GM18498 (cell line): Measurements from ENCODE around the gene HMGA1.

Experiments
- ATAC-seq: cut with Tn5 transposase; IDR thresholded peaks from one replicate; pipeline ENCODE4 v1.9.1; 2021; ENCODE audit warnings: mild to moderate bottlenecking, moderate library complexity; ENCODE audit not compliant: unreplicated experiment

HMGA1 gene, protein sequence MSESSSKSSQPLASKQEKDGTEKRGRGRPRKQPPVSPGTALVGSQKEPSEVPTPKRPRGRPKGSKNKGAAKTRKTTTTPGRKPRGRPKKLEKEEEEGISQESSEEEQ

DNA sequence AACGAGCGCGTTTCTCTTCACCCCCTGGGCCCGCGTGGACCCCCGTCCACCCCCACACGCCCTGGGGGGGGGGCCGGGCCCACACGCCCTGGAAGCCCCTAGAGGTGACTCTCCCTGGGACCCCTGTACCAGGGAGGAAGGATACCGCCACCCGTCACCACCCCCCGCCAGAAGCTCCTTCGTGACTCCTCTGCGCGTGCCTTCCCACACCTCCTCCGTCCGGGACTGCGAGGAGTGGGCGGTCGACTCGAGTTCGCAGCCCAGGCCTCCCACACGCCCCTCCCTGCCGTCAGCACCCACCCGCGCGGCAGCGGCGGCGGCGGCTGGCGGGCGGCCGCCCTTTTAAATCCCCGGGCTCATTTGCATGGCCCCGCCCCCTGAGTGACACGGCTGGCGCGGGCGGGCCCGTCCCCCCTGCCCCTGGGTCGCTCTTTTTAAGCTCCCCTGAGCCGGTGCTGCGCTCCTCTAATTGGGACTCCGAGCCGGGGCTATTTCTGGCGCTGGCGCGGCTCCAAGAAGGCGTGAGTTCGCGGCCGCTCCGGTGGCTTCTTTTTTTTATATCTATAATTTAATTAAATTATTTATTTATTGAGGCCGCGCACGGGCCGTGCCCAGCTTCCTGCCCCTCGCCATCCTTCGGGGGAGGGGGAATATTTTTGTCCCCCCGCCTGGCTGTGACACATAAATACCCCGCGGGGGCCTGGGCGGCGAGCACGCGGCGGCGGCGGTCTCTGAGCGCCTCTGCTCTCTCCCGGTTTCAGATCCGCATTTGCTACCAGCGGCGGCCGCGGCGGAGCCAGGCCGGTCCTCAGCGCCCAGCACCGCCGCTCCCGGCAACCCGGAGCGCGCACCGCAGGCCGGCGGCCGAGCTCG, at the start of gene HMGA1:
TSS of gene HMGA1 (plus strand) at position 431 of the 873 bp plus-strand sequence. CDS start 3,908 bp downstream, outside the sequence.
- ATAC-seq, result peak; percentile 68

DNA sequence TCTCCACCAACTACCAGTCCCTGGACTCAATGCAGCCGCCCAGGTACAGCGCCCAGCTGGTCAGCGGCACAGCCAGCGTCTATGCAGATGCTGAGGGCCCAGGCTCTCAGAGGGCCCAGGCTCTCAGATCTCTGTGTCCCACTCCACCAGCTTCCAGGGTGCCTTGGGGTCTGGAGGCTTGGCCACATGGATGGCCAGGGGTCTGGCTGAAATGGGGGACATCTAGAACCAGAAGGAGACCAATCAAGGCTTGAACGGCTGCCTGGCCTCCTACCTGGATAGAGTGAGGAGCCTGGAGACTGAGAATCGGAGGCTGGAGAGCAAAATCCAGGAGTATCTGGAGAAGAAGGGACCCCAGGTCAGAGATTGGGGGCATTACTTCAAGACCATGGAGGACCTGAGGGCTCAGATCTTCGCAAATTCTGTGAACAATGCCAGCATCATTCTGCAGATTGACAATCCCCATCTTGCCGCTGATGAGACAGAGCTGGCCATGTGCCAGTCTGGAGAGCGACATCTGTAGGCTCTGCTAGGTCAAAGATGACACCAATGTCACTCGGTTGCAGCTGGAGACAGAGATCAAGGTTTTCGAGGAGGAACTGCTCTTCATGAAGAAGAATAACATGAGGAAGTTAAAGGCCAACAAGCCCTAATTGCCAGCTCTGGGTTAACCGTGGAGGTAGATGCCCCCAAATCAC, 46.7 kb upstream of the HMGA1 start:
- no peak for ATAC-seq

GRCh38 chr6:34190504-34191122, 46.1 kb upstream of the HMGA1 start:
- ATAC-seq, result no peak

GRCh38 chr6:34194772-34195171, 41.9 kb upstream of the HMGA1 start:
- no peak for ATAC-seq

GRCh38 chr6:34195726-34196115, 41.0 kb upstream of the HMGA1 start:
- no peak for ATAC-seq

GRCh38 chr6:34196116-34196832, 40.4 kb upstream of the HMGA1 start:
- ATAC-seq, result peak; percentile 76

DNA sequence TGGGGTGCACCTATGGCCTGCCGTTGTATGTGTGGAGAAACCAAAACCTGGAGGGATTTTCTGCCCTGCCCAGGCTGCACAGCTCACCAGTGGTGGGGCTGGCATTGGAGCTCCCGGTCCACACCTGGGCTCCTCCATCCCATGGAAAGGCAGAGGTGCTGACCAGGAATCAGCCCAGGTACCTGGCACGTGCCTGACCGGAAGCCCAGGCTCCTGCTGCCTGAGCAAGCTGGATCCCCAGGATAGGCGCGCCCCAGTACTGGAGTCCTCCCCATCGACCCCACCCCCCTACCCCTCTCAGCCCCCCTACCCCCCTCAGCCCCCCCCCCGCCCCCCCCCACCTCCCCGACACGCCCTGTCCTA, 39.9 kb upstream of the HMGA1 start:
- ATAC-seq, result no peak

DNA sequence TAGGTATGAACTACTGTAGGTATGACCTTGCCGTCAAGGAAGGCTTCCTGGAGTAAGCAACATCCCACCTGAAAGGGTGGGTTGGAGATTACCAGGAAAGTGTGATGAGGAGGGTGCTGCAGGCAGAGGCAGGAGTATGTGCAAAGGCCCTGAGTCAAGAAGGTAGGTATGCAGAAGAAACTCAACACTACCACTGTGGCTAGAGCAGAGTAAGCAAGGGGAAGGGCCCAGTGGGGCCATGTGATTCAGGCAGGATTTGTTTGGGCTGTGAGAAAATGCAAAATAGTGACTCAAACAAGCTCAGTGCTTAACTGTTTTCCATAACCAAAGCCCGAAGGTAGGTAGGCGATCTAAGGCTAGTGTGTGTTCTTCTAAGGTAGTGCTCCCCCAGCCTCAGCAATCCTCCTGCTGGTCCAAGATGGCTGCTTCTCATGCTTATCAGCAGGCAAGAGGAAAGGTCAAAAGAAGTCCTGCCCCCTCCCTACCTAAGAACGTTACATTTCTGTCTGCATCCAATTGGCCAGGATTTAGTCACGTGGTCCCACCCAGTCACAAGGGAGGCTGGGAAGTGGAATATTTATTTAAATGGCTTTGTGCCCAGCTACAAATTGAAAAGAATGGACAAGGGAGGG, 36.2 kb upstream of the HMGA1 start:
- no peak for ATAC-seq

DNA sequence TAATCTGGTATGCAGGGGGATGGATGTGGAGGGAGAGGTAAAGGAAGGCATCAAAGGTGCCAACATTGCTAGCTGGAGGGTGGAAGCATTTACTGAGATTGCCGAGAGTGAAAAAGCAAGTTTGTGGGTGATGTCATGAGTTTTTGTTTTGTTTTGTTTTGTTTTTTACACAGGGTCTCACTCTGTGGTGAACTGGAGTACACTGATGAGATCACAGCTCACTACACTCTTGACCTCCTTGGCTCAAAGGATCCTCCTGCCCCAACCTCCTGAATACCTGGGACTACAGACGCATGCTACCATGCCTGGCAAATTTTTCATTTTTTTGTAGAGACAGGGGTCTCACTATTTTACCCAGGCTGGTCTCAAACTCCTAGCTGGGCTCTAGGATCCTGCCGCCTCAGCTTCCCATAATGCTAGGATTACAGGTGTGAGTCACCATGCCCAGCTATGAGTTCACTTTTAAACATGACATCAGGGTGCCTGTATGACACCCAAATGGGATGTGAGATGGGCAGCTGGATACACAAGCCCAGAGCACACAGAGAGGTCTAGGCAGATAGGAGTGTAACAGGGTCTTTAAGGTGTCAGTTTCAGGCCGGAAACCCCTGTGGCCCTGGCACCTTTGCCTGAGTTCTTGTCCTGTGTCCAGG, 35.1 kb upstream of the HMGA1 start:
- no peak for ATAC-seq

DNA sequence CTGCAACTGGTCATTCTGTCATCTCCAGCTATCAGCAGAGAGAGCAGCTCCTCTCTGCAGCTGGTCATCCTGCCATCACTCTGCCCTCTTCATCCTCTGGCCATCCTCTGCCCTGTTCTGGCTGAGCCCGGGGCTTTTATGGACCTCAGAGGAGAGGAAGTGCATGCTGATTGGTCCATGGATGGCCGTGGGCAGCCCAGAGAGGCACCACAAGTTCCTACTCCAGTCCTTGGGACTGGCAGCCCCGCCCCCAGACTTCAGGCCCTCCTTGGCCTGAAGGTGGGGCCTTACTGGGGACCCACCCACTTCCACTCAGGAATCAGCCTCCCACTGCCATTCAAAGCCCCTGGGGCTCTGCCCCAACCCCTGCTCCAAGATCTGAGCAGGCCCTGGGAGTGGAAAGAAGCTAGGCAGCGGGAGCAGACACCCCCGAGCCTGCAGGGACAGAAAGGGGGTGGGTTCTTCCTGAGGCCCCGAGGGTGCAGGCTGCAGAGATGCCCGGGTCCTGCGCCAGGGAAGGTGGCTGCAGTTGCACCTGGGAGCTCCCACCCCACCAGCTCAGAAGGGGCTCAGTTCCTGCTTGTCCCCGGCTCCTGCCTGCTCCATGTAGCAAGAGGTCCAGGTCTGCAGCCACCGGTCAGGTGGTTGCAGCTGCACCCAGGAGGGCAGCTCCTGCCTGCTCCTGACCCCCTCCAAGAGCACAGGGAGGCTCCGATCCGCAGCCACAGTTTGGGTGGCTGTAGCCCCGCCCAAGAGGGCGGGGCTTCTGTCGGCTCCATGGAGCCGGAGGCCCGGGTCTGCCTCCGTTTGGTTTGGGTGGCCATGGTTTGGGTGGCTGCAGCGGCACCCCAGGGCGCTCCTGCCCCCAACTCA, 34.1 kb upstream of the HMGA1 start:
- no peak for ATAC-seq

DNA sequence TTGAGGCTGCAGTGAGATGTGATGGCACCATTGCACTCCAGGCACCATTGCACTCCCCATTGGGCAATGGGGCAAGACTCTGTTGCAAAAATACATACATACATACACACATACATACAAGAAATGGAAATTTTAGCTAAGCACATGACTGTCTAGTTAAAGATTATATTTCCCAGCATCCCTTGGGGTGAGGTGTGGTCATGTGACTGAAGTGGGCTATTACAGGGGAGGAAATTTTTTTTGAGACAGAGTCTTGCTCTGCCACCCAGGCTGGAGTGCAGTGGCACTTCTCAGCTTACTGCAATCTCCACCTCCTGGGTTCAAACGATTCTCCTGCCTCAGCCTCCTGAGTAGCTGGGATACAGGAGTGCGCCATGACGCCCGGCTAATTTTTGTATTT, 32.0 kb upstream of the HMGA1 start:
- ATAC-seq, result no peak

- ATAC-seq, result no peak
Measured at GRCh38 chr6:34205466-34205865, 31.2 kb upstream of the HMGA1 start.

GRCh38 chr6:34205916-34206315, 30.8 kb upstream of the HMGA1 start:
- ATAC-seq, result no peak

- ATAC-seq, result no peak
Measured at GRCh38 chr6:34206726-34207125, 29.9 kb upstream of the HMGA1 start.

- ATAC-seq, result no peak
Measured at GRCh38 chr6:34207695-34208443, 28.8 kb upstream of the HMGA1 start.

- ATAC-seq, result no peak
Measured at GRCh38 chr6:34213772-34214171, 22.9 kb upstream of the HMGA1 start.

- ATAC-seq, result no peak
Measured at GRCh38 chr6:34218691-34219090, 18.0 kb upstream of the HMGA1 start.

DNA sequence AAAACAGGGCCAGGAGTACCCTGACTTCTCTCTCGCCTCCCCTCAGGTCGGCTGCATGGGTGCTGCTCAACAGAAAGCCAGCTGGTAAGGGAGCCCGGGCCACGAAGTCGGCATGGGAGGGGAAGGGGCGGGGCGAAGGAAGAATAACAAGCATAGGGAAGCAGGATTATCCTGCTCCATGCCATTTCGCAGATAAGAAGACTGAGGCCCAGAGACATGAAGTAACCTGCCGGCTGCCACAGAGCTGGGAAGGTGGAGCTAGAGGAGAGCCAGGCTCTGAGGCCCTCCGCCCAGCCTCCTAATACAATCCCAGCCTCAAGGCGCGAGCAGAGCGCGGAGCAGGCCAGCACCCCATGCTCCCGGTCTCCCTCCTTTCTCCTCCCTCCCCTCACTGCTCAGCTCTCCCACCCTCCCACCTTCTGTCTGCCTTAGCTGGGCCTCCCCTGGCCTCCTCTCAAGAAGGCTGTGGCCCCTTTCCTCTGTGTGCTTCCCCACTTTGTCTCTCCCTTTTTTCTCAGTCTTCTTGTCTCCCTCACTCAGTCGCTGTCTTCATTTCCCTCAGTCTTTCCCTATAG, 13.2 kb upstream of the HMGA1 start:
- ATAC-seq, result peak; percentile 27
